ENCODE results near the gene GEMIN5. TPM values are rescaled to one million over a fixed set of nuclear protein-coding genes. Genes with fewer than 3 reads are reported as not detected.
"Not testable (repeated sequence)": the region's sequence is repeated elsewhere in the genome, so short reads cannot be mapped to it uniquely, and the experiment has no call there.

GEMIN5 gene
- total and polyA plus RNA-seq, 4 experiments from 2014 or later, result 3.3 to 19.1 (median 13.7) TPM

DNA sequence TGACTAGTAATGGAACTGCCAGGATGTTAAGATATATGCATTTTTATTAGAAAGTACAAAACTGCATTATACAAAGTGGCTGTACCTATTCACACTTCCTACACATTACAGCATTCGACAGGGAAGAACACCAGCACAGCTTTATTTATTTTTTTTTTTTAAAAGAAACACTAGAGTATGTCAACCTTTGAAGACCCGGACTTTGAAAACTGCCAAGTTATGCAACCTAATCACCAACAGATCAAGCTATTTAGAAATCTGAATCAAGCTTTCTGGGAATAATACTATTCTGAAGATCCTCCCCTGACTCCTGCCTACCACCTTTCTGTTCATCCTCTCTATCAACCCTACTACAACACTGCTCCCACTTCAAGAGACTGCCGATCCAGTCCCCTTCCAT is 4.5 kb downstream of the GEMIN5 start:
- H3K36me3 ChIP-seq (ENCODE audit: insufficient read depth, low read length), result peaks cover 19% of the 10 kb centered on the region
- Mint-ChIP-seq H3K36me3 (peaks cover 33 to 45% of the 10 kb centered on the region in 2 donors), H3K27ac (no peak overlapping the region), H3K4me3 (no peak overlapping the region), H3K4me1 (peaks cover 23 to 32% (median 25%) of the 10 kb centered on the region in 4 donors), H3K9me3 (no peaks in the 10 kb centered on the region), H3K27me3 (no peaks in the 10 kb centered on the region)
- ChIA-PET POLR2A (ENCODE audit: partially characterized antibody) (no interaction called here), CTCF (ENCODE audit: partially characterized antibody) (interaction anchor here (1.0 to 2.1 kb wide), 2 partner anchors 12 to 17 kb away, joined by 4 read pairs; no protein-coding TSS in a partner anchor)
- H3K9me3 ChIP-seq (ENCODE audit: control insufficient read depth in 1 of 2, low read length in 2 of 2), result no peaks in the 10 kb centered on the region
- H3K27me3 ChIP-seq (ENCODE audit: insufficient read depth, low read length), result no peaks in the 10 kb centered on the region
- no peak for DNase-seq
- peaks cover 14% of the 10 kb centered on the region for H3K4me1 ChIP-seq (ENCODE audit: insufficient read depth, low read length)
- H3K27ac ChIP-seq (ENCODE audit: low read depth, low read length), result no peak overlapping the region
- H3K4me3 ChIP-seq (ENCODE audit: low read length in 2 of 2), result no peak overlapping the region
- intact Hi-C loops (cut with micrococcal nuclease), result no loop called here

DNA sequence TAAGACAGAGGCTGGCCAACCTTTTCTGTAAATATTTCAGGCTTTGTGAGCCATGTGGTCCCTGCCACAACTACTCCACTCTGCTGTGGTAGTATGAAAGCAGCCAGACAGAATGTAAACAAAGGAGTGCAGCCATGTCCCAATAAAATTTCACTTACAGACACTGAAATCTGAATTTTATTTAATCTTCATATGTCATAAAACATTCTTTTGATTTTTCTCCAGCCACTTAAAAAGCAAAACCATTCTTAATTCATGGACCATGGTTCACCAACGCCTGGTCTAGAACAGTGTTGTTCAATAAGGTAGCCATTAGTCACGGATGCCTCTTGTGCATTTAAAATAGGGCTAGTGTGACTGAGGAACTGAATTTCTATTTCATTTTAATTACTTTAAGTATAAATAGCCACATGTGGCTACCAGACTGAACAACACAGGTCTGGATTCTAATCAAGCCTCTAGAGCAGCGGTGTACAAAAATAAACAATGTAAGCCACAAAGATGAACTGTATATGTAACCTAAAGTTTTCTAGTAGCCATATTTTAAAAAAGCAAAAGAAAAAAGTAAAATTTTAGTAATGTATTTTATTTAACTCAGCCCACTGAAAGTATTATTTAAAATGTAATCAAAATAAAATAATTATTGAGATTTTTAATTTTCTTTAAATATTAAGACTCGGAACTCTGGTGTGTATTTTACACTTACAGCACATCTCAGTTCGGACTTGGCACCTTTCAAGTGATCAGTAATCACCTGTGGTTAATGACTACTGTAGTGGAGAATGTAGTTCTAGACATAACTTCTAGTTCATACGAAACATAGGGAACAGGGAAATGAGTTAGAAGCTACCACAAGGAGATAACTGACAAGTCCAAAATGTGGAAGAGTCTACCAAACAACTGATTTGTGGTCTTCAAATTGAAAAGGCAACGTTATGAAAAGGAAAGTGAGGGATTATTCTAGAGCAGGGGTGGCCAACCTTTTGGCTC is 14.3 kb downstream of the GEMIN5 start:
- H3K27ac ChIP-seq (ENCODE audit: low read depth, low read length), result no peak overlapping the region
- no peaks in the 10 kb centered on the region for H3K9me3 ChIP-seq (ENCODE audit: control insufficient read depth in 1 of 2, low read length in 2 of 2)
- no peaks in the 10 kb centered on the region for H3K27me3 ChIP-seq (ENCODE audit: insufficient read depth, low read length)
- no peaks in the 10 kb centered on the region for H3K4me1 Mint-ChIP-seq
- H3K27ac Mint-ChIP-seq, result no peak overlapping the region
- no peaks in the 10 kb centered on the region for H3K4me1 ChIP-seq (ENCODE audit: insufficient read depth, low read length)
- CTCF ChIA-PET (ENCODE audit: partially characterized antibody), result no interaction called here
- H3K27me3 Mint-ChIP-seq, result no peaks in the 10 kb centered on the region
- H3K4me3 Mint-ChIP-seq, result no peak overlapping the region
- H3K36me3 Mint-ChIP-seq, result peaks cover 56 to 64% of the 10 kb centered on the region in 2 donors
- intact Hi-C loops (cut with micrococcal nuclease), result no loop called here
- peaks cover 58% of the 10 kb centered on the region for H3K36me3 ChIP-seq (ENCODE audit: insufficient read depth, low read length)
- no peaks in the 10 kb centered on the region for H3K9me3 Mint-ChIP-seq
- H3K4me3 ChIP-seq (ENCODE audit: low read length in 2 of 2), result no peak overlapping the region
- DNase-seq, result no peak
- POLR2A ChIA-PET (ENCODE audit: partially characterized antibody), result no interaction called here

DNA sequence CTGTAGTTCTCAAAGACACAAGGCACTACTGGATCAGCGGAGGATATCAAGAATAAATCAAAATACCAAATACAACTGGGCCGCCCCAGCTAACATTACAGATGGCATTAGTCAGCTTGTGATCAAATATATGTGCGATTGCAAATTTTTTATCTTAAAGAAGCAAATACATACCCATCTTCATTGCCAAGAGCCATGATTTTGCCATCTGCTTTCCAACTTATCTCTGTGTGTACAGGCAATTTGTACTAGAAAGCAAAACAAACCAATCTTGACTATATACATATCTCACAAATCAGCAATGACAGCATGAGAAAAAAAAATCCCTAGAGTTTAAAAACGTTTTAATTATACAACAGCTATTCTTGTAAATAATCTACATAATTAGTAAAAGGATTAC is 20.3 kb downstream of the GEMIN5 start:
- Histone ChIP-seq H3K27me3 (ENCODE audit: insufficient read depth, low read length) (no peaks in the 10 kb centered on the region), H3K27ac (ENCODE audit: low read depth, low read length) (no peak overlapping the region), H3K4me1 (ENCODE audit: insufficient read depth, low read length) (no peaks in the 10 kb centered on the region), H3K9me3 (ENCODE audit: control insufficient read depth in 1 of 2, low read length in 2 of 2) (no peaks in the 10 kb centered on the region), H3K36me3 (ENCODE audit: insufficient read depth, low read length) (peaks cover 31% of the 10 kb centered on the region), H3K4me3 (ENCODE audit: low read length in 2 of 2) (no peak overlapping the region)
- Mint-ChIP-seq H3K9me3 (no peaks in the 10 kb centered on the region), H3K27ac (no peak overlapping the region), H3K27me3 (no peaks in the 10 kb centered on the region), H3K4me3 (no peak overlapping the region), H3K36me3 (peaks cover 42 to 58% of the 10 kb centered on the region in 2 donors), H3K4me1 (no peaks in the 10 kb centered on the region)
- DNase-seq, result no peak
- POLR2A ChIA-PET (ENCODE audit: partially characterized antibody), result no interaction called here
- intact Hi-C loops (cut with micrococcal nuclease), result no loop called here
- CTCF ChIA-PET (ENCODE audit: partially characterized antibody), result interaction anchor here (1.0 to 1.7 kb wide), 3 partner anchors 10 to 28 kb away, joined by 3 to 4 read pairs (median 3); no protein-coding TSS in a partner anchor

DNA sequence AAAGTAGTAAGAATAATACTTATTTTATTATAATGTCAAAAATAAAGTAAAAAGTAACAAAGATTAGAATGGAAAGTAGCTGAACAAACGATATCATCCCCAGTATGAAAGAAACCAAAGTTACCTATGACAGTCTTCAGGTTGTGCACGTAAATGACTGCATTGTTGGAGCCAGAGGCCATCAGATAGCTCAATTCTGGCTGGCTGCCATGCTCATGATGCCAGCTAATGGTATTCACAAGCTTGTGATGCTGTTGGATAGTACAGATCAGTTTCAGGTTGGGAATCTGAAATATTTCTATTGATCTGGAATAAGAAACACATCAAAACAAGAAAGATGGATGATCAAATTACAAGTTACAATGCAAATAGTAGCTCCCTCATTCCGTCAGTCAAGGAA is 21.1 kb downstream of the GEMIN5 start:
- H3K27me3 Mint-ChIP-seq, result no peaks in the 10 kb centered on the region
- no peaks in the 10 kb centered on the region for H3K4me1 ChIP-seq (ENCODE audit: insufficient read depth, low read length)
- ChIA-PET POLR2A (ENCODE audit: partially characterized antibody) (interaction anchor here (0.8 kb wide), 1 partner anchor 21 kb away, joined by 3 read pairs; the partner anchor contains the start of gene GEMIN5), CTCF (ENCODE audit: partially characterized antibody) (interaction anchor here (1.2 to 1.7 kb wide), 3 partner anchors 11 to 29 kb away, joined by 3 to 4 read pairs (median 4); no protein-coding TSS in a partner anchor)
- intact Hi-C loops (cut with micrococcal nuclease), result no loop called here
- peaks cover 51 to 66% of the 10 kb centered on the region in 2 donors for H3K36me3 Mint-ChIP-seq
- no peaks in the 10 kb centered on the region for H3K4me1 Mint-ChIP-seq
- no peaks in the 10 kb centered on the region for H3K9me3 Mint-ChIP-seq
- no peak overlapping the region for H3K4me3 Mint-ChIP-seq
- no peak overlapping the region for H3K4me3 ChIP-seq (ENCODE audit: low read length in 2 of 2)
- H3K36me3 ChIP-seq (ENCODE audit: insufficient read depth, low read length), result peaks cover 38% of the 10 kb centered on the region
- no peak for DNase-seq
- no peak overlapping the region for H3K27ac Mint-ChIP-seq
- H3K27me3 ChIP-seq (ENCODE audit: insufficient read depth, low read length), result no peaks in the 10 kb centered on the region
- no peak overlapping the region for H3K27ac ChIP-seq (ENCODE audit: low read depth, low read length)
- no peaks in the 10 kb centered on the region for H3K9me3 ChIP-seq (ENCODE audit: control insufficient read depth in 1 of 2, low read length in 2 of 2)

DNA sequence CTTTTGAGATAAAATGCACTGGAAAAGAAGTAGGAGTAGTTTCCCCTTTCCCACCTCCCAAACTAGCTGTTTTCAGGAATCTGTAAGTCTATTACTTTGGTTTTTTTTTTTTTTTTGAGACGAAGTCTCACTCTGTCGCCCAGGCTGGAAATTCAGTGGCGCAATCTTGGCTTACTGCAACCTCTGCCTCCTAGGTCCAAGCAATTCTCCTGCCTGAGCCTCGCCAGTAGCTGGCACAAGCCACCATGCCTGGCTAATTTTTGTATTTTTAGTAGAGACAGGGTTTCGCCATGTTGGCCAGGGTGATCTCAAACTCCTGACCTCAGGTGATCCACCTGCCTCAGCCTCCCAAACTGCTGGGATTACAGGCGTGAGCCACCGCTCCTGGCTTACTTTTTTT is 32.4 kb downstream of the GEMIN5 start:
- POLR2A ChIA-PET (ENCODE audit: partially characterized antibody); H3K27ac ChIP-seq (ENCODE audit: low read depth, low read length); DNase-seq; H3K4me3 Mint-ChIP-seq; CTCF ChIA-PET (ENCODE audit: partially characterized antibody); H3K27me3 Mint-ChIP-seq; H3K9me3 Mint-ChIP-seq; H3K27me3 ChIP-seq (ENCODE audit: insufficient read depth, low read length); H3K4me3 ChIP-seq (ENCODE audit: low read length in 2 of 2); H3K4me1 ChIP-seq (ENCODE audit: insufficient read depth, low read length); H3K9me3 ChIP-seq (ENCODE audit: control insufficient read depth in 1 of 2, low read length in 2 of 2); H3K4me1 Mint-ChIP-seq; H3K27ac Mint-ChIP-seq: not testable (repeated sequence)
- intact Hi-C loops (cut with micrococcal nuclease), result loop anchor here (10.0 kb wide), 1 partner anchor 251 kb away; no protein-coding TSS in a partner anchor
- peaks cover 44% of the 10 kb centered on the region for H3K36me3 ChIP-seq (ENCODE audit: insufficient read depth, low read length)
- peaks cover 42 to 84% of the 10 kb centered on the region in 2 donors for H3K36me3 Mint-ChIP-seq

DNA sequence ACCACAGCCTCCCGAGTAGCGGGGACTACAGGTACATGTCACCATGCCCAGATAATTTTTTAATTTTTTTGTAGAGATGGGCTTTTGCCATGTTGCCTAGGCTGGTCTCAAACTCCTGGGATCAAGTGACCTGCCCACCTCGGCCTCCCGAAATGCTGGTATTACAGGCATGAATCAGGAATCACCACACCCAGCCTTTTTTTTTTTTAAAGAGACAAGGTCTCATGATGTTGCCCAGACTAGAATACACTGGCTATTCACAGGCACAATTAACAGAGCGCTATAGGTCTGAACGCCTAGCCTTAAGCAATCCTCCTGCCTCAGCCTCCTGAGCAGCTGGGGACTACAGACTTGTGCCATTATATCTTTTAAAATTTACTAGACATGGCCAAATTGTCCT is 36.1 kb downstream of the GEMIN5 start:
- POLR2A ChIA-PET (ENCODE audit: partially characterized antibody), result no interaction called here
- H3K9me3 ChIP-seq (ENCODE audit: control insufficient read depth in 1 of 2, low read length in 2 of 2), result no peaks in the 10 kb centered on the region
- H3K36me3 Mint-ChIP-seq, result peaks cover 52 to 85% of the 10 kb centered on the region in 2 donors
- H3K36me3 ChIP-seq (ENCODE audit: insufficient read depth, low read length), result peaks cover 60% of the 10 kb centered on the region
- CTCF ChIA-PET (ENCODE audit: partially characterized antibody), result interaction anchor here (1.2 kb wide), 1 partner anchor 33 kb away, joined by 3 read pairs; no protein-coding TSS in a partner anchor
- no peak overlapping the region for H3K4me3 Mint-ChIP-seq
- no peak overlapping the region for H3K4me3 ChIP-seq (ENCODE audit: low read length in 2 of 2)
- no peaks in the 10 kb centered on the region for H3K4me1 Mint-ChIP-seq
- intact Hi-C loops (cut with micrococcal nuclease), result loop anchor here (10.0 kb wide), 1 partner anchor 247 kb away; no protein-coding TSS in a partner anchor
- H3K27me3 Mint-ChIP-seq, result no peaks in the 10 kb centered on the region
- DNase-seq, result no peak
- no peaks in the 10 kb centered on the region for H3K9me3 Mint-ChIP-seq
- no peak overlapping the region for H3K27ac ChIP-seq (ENCODE audit: low read depth, low read length)
- H3K4me1 ChIP-seq (ENCODE audit: insufficient read depth, low read length), result no peaks in the 10 kb centered on the region
- H3K27me3 ChIP-seq (ENCODE audit: insufficient read depth, low read length), result no peaks in the 10 kb centered on the region
- H3K27ac Mint-ChIP-seq, result no peak overlapping the region

DNA sequence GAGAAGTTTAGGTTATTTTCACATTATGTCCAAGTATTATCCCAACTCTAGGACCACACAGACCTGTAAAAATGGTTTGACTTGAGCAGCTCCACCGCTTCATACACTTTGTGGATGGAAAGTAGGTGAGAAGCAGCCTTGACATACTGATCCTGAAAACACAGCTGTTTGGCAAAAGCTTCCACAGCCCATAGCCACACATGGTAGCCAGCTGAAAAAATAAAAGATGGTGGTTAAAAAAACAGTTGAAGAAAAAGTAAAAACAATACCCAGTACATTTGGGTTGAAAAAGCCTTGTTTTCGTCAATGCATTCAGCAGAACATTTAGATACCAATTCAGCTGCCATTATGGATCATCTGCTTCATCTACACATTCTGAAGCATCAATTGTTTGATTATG is 36.7 kb downstream of the GEMIN5 start:
- intact Hi-C loops (cut with micrococcal nuclease), result loop anchor here (10.0 kb wide), 1 partner anchor 246 kb away; no protein-coding TSS in a partner anchor
- ChIA-PET CTCF (ENCODE audit: partially characterized antibody) (interaction anchor here (1.2 kb wide), 1 partner anchor 32 kb away, joined by 3 read pairs; no protein-coding TSS in a partner anchor), POLR2A (ENCODE audit: partially characterized antibody) (no interaction called here)
- H3K27me3 ChIP-seq (ENCODE audit: insufficient read depth, low read length), result no peaks in the 10 kb centered on the region
- no peaks in the 10 kb centered on the region for H3K4me1 ChIP-seq (ENCODE audit: insufficient read depth, low read length)
- H3K4me1 Mint-ChIP-seq, result no peaks in the 10 kb centered on the region
- peaks cover 57 to 84% of the 10 kb centered on the region in 2 donors for H3K36me3 Mint-ChIP-seq
- no peak overlapping the region for H3K4me3 ChIP-seq (ENCODE audit: low read length in 2 of 2)
- H3K4me3 Mint-ChIP-seq, result no peak overlapping the region
- peaks cover 64% of the 10 kb centered on the region for H3K36me3 ChIP-seq (ENCODE audit: insufficient read depth, low read length)
- no peak for DNase-seq
- no peak overlapping the region for H3K27ac ChIP-seq (ENCODE audit: low read depth, low read length)
- no peaks in the 10 kb centered on the region for H3K27me3 Mint-ChIP-seq
- no peak overlapping the region for H3K27ac Mint-ChIP-seq
- no peaks in the 10 kb centered on the region for H3K9me3 Mint-ChIP-seq
- H3K9me3 ChIP-seq (ENCODE audit: control insufficient read depth in 1 of 2, low read length in 2 of 2), result no peaks in the 10 kb centered on the region

Data from CD4-positive, alpha-beta memory T cell (primary cell).